Measurements from ENCODE around the gene FBXL13. TPM values are rescaled to one million over a fixed set of nuclear protein-coding genes. Genes with fewer than 3 reads are reported as not detected.

FBXL13 gene
- total and polyA plus RNA-seq, 2 of the 8 experiments (the other 6 are each of a cell fraction or from before 2014, with no cell fraction given), result 1.2 to 2.8 TPM

DNA sequence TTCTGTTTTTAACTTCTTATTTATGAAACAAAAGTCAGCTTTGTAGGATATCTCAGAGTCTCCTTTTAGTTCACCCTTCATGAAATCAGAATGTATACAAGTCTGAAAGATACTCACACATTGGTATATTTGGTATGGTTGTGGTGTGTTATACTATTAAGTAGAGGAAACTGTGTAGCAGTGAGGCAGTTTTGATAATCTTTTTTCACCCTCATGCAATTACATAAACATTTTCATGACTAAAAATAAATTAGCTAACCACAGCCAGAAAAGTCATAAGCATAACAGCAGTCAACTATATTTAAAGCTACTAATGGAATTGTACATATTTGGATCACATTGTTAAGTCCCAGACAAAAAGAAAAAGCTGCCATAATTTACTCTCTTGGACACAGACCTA, 263.7 kb downstream of the FBXL13 start:
- Histone ChIP-seq H2BK12ac (ENCODE audit: low read depth, low read length) (no peak overlapping the region), H3K9me3 (ENCODE audit: insufficient read depth in 2 of 2, low read depth in 1 of 2, low read length in 1 of 2) (no peaks in the 10 kb centered on the region), H2AK5ac (ENCODE audit: low read depth, low read length) (no peak overlapping the region), H4K8ac (ENCODE audit: extremely low read depth, insufficient read depth, low read length) (no peak overlapping the region), H3K23me2 (ENCODE audit: low read depth, low read length) (no peaks in the 10 kb centered on the region), H3K79me2 (ENCODE audit: control insufficient read depth in 1 of 2, insufficient read depth in 2 of 2, low read length in 2 of 2) (no peaks in the 10 kb centered on the region), H3K4me3 (ENCODE audit: extremely low read depth in 1 of 4, insufficient read depth in 2 of 4, low read depth in 3 of 4, low read length in 4 of 4) (no peak overlapping the region), H2AFZ (ENCODE audit: low read length) (no peak overlapping the region), H3K14ac (ENCODE audit: insufficient read length) (no peak overlapping the region), H2BK5ac (ENCODE audit: low read depth, low read length) (no peak overlapping the region), H3K79me1 (ENCODE audit: low read depth, low read length) (no peaks in the 10 kb centered on the region), H2BK20ac (ENCODE audit: low read length) (no peak overlapping the region), H3K4ac (replicated peaks; ENCODE audit: insufficient read length, low read depth, low read length) (no peak overlapping the region), H3K4me1 (replicated peaks in 1 of 4; ENCODE audit: control insufficient read depth in 3 of 4, insufficient read depth in 4 of 4, low read length in 3 of 4) (no peaks in the 10 kb centered on the region), H4K20me1 (replicated peaks in 1 of 2; ENCODE audit: control insufficient read depth in 1 of 2, insufficient read depth in 2 of 2, low read length in 2 of 2) (no peaks in the 10 kb centered on the region), H3K4me2 (ENCODE audit: insufficient read depth in 1 of 2, low read depth in 2 of 2, low read length in 2 of 2) (no peak overlapping the region), H3K18ac (ENCODE audit: extremely low read depth, low read length) (no peak overlapping the region), H3K56ac (replicated peaks; ENCODE audit: insufficient read length, low read depth, low read length) (no peak overlapping the region), H3K9ac (replicated peaks in 1 of 4; ENCODE audit: extremely low read depth in 1 of 4, low read depth in 3 of 4, low read length in 3 of 4) (no peak overlapping the region), H3K23ac (ENCODE audit: insufficient read length) (no peak overlapping the region), H4K91ac (replicated peaks; ENCODE audit: insufficient read length, low read length) (no peak overlapping the region), H2BK15ac (ENCODE audit: low read length) (no peak overlapping the region), H3K27me3 (replicated peaks in 1 of 4; ENCODE audit: control insufficient read depth in 3 of 4, extremely low read depth in 1 of 4, insufficient read depth in 3 of 4, low read length in 3 of 4) (no peaks in the 10 kb centered on the region), H3K27ac (ENCODE audit: low read depth, low read length) (no peak overlapping the region), H2BK120ac (replicated peaks; ENCODE audit: low read depth, low read length) (no peak overlapping the region), H4K5ac (ENCODE audit: insufficient read length, low read depth, low read length) (no peak overlapping the region), H3K36me3 (ENCODE audit: control insufficient read depth in 2 of 4, insufficient read depth in 4 of 4, low read length in 3 of 4) (no peaks in the 10 kb centered on the region)
- no peak for DNase-seq (ENCODE audit: low read depth in 1 of 2, low spot score in 2 of 2)
- no peak for FAIRE-seq
- POLR2A ChIA-PET (ENCODE audit: partially characterized antibody), result no interaction called here
- CTCF ChIA-PET (ENCODE audit: partially characterized antibody), result interaction anchor here (1.2 kb wide), 1 partner anchor 251 kb away, joined by 4 read pairs; no protein-coding TSS in a partner anchor
- TF ChIP-seq SIN3A (conservative IDR thresholded peaks at IDR 0.05 in 1 of 2, IDR thresholded peaks at IDR 0.05 in 1 of 2; ENCODE audit: low read depth in 1 of 2, low read length in 2 of 2) (no peak), BRCA1 (IDR thresholded peaks at IDR 0.05; ENCODE audit: low read depth, low read length) (no peak), TAF7 (optimal IDR thresholded peaks at IDR 0.05; ENCODE audit: borderline replicate concordance, low read depth, low read length) (no peak), POLR2A (IDR thresholded peaks at IDR 0.05; ENCODE audit: control extremely low read depth in 1 of 2, low read depth in 2 of 2, low read length in 2 of 2) (no peak)

All from H1 (cell line).